ENCODE data around the gene HCN2.

HCN2 gene

GRCh38 chr19:611481-611868, 21.8 kb downstream of the HCN2 start:
- Histone ChIP-seq H2AFZ (ENCODE audit: low read depth, low read length, severe bottlenecking) (no peak overlapping the region), H4K20me1 (ENCODE audit: low read depth, low read length) (no peaks in the 10 kb centered on the region), H3K9me3 (ENCODE audit: insufficient read depth, low read length) (no peaks in the 10 kb centered on the region), H3K79me2 (ENCODE audit: insufficient read depth, low read length) (no peaks in the 10 kb centered on the region), H3K27ac (ENCODE audit: low read depth, low read length) (no peak overlapping the region), H3F3A (ENCODE audit: insufficient read depth) (no peaks in the 10 kb centered on the region), H3K36me3 (ENCODE audit: low read length) (no peaks in the 10 kb centered on the region), H3K4me3 (ENCODE audit: insufficient read depth, low read length, poor library complexity, severe bottlenecking) (no peak overlapping the region), H3K9me2 (replicated peaks; ENCODE audit: insufficient read depth, low read length) (no peaks in the 10 kb centered on the region), H3K27me3 (ENCODE audit: low read length) (no peaks in the 10 kb centered on the region), H3K9ac (ENCODE audit: low read length) (no peak overlapping the region), H3K4me2 (ENCODE audit: low read depth, low read length, poor library complexity, severe bottlenecking) (no peak overlapping the region)
- no peak for TF ChIP-seq EZH2phosphoT487 (conservative IDR thresholded peaks at IDR 0.05; ENCODE audit: low read length)

GRCh38 chr19:612941-613340, 23.3 kb downstream of the HCN2 start:
- Histone ChIP-seq H3K9me2 (replicated peaks; ENCODE audit: insufficient read depth, low read length) (no peaks in the 10 kb centered on the region), H3K4me3 (ENCODE audit: insufficient read depth, low read length, poor library complexity, severe bottlenecking) (no peak overlapping the region), H3K9me3 (ENCODE audit: insufficient read depth, low read length) (no peaks in the 10 kb centered on the region), H3F3A (ENCODE audit: insufficient read depth) (no peaks in the 10 kb centered on the region), H3K79me2 (ENCODE audit: insufficient read depth, low read length) (no peaks in the 10 kb centered on the region), H3K36me3 (ENCODE audit: low read length) (no peaks in the 10 kb centered on the region), H4K20me1 (ENCODE audit: low read depth, low read length) (no peaks in the 10 kb centered on the region), H3K4me2 (ENCODE audit: low read depth, low read length, poor library complexity, severe bottlenecking) (no peak overlapping the region), H3K27me3 (ENCODE audit: low read length) (no peaks in the 10 kb centered on the region), H2AFZ (ENCODE audit: low read depth, low read length, severe bottlenecking) (no peak overlapping the region), H3K9ac (ENCODE audit: low read length) (no peak overlapping the region), H3K27ac (ENCODE audit: low read depth, low read length) (no peak overlapping the region)
- TF ChIP-seq CTCF (IDR thresholded peaks at IDR 0.05; ENCODE audit: insufficient read depth, low read length, poor library complexity, severe bottlenecking) (no peak), EZH2phosphoT487 (conservative IDR thresholded peaks at IDR 0.05; ENCODE audit: low read length) (no peak)

GRCh38 chr19:613732-614567, 24.3 kb downstream of the HCN2 start:
- no peaks in the 10 kb centered on the region for H3K9me3 ChIP-seq (ENCODE audit: insufficient read depth, low read length)
- H3K27ac ChIP-seq (ENCODE audit: low read depth, low read length) = no peak overlapping the region
- H3F3A ChIP-seq (ENCODE audit: insufficient read depth) = no peaks in the 10 kb centered on the region
- no peaks in the 10 kb centered on the region for H3K36me3 ChIP-seq (ENCODE audit: low read length)
- no peaks in the 10 kb centered on the region for H3K79me2 ChIP-seq (ENCODE audit: insufficient read depth, low read length)
- H3K4me3 ChIP-seq (ENCODE audit: insufficient read depth, low read length, poor library complexity, severe bottlenecking) = no peak overlapping the region
- no peak overlapping the region for H2AFZ ChIP-seq (ENCODE audit: low read depth, low read length, severe bottlenecking)
- no peak for TF ChIP-seq EZH2phosphoT487 (conservative IDR thresholded peaks at IDR 0.05; ENCODE audit: low read length)
- TF ChIP-seq CTCF (IDR thresholded peaks at IDR 0.05; ENCODE audit: insufficient read depth, low read length, poor library complexity, severe bottlenecking) = no peak
- no peak overlapping the region for H3K4me2 ChIP-seq (ENCODE audit: low read depth, low read length, poor library complexity, severe bottlenecking)
- no peaks in the 10 kb centered on the region for H3K27me3 ChIP-seq (ENCODE audit: low read length)
- H4K20me1 ChIP-seq (ENCODE audit: low read depth, low read length) = no peaks in the 10 kb centered on the region
- H3K9ac ChIP-seq (ENCODE audit: low read length) = no peak overlapping the region
- no peaks in the 10 kb centered on the region for H3K9me2 ChIP-seq (replicated peaks; ENCODE audit: insufficient read depth, low read length)

- Histone ChIP-seq H3F3A (ENCODE audit: insufficient read depth) (no peaks in the 10 kb centered on the region), H3K27me3 (ENCODE audit: low read length) (no peaks in the 10 kb centered on the region), H4K20me1 (ENCODE audit: low read depth, low read length) (no peaks in the 10 kb centered on the region), H3K79me2 (ENCODE audit: insufficient read depth, low read length) (no peaks in the 10 kb centered on the region), H2AFZ (ENCODE audit: low read depth, low read length, severe bottlenecking) (no peak overlapping the region), H3K9me2 (replicated peaks; ENCODE audit: insufficient read depth, low read length) (no peaks in the 10 kb centered on the region), H3K27ac (ENCODE audit: low read depth, low read length) (no peak overlapping the region), H3K4me3 (ENCODE audit: insufficient read depth, low read length, poor library complexity, severe bottlenecking) (no peak overlapping the region), H3K9me3 (ENCODE audit: insufficient read depth, low read length) (no peaks in the 10 kb centered on the region), H3K36me3 (ENCODE audit: low read length) (no peaks in the 10 kb centered on the region), H3K9ac (ENCODE audit: low read length) (no peak overlapping the region), H3K4me2 (ENCODE audit: low read depth, low read length, poor library complexity, severe bottlenecking) (no peak overlapping the region)
- TF ChIP-seq EZH2phosphoT487 (conservative IDR thresholded peaks at IDR 0.05; ENCODE audit: low read length) (no peak), CTCF (IDR thresholded peaks at IDR 0.05; ENCODE audit: insufficient read depth, low read length, poor library complexity, severe bottlenecking) (no peak)
Measured at GRCh38 chr19:615619-616018, 25.9 kb downstream of the HCN2 start.
